Measurements from ENCODE around the gene SORCS3.

The SORCS3 gene

DNA sequence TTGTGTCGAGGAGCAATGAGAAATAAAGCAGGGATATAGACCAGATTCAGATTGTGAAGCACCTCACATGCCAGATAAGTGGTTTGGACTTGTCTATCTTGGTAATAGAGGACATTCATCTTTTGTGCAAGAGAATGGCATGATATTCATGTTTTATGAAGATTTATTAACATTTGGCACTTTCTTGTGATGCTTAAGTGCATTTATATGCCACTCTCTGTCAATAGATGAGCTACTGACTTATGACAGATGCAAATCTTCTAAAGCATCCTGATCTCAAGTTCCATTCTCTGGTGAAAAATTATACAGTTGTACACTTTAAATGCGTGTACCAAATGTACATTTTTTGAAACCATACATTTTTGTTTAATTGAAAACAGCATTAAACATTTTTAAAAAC, 415.3 kb downstream of the SORCS3 start:
- no peak for TF ChIP-seq EZH2 (optimal IDR thresholded peaks at IDR 0.05; ENCODE audit: low read depth, low read length)
- TF ChIP-seq CTCF (IDR thresholded peaks at IDR 0.05; ENCODE audit: low read length), result no peak
- TF ChIP-seq EZH2phosphoT487 (IDR thresholded peaks at IDR 0.05; ENCODE audit: low read length), result no peak
- H3K4me2 ChIP-seq (ENCODE audit: low read depth, low read length), result no peak overlapping the region
- DNase-seq, result no peak
- no peak overlapping the region for H3K4me3 ChIP-seq (ENCODE audit: low read length)
- no peaks in the 10 kb centered on the region for H3K9me3 ChIP-seq (replicated peaks; ENCODE audit: insufficient read depth, low read length)
- no peaks in the 10 kb centered on the region for H3K4me1 ChIP-seq (ENCODE audit: low read length)
- no peak overlapping the region for H3K9ac ChIP-seq (ENCODE audit: low read length)
- no peaks in the 10 kb centered on the region for H3K9me2 ChIP-seq (replicated peaks; ENCODE audit: insufficient read depth, low read length)
- H3F3A ChIP-seq (ENCODE audit: insufficient read depth, low read length), result no peaks in the 10 kb centered on the region
- H3K27me3 ChIP-seq (replicated peaks; ENCODE audit: insufficient read depth, low read length), result no peaks in the 10 kb centered on the region
- no peak overlapping the region for H2AFZ ChIP-seq (ENCODE audit: low read length)
- no peaks in the 10 kb centered on the region for H3K79me2 ChIP-seq (ENCODE audit: low read length)
- no peaks in the 10 kb centered on the region for H3K36me3 ChIP-seq (replicated peaks; ENCODE audit: insufficient read depth, low read length)
- H3K27ac ChIP-seq (ENCODE audit: low read length), result no peak overlapping the region
- no peaks in the 10 kb centered on the region for H4K20me1 ChIP-seq (ENCODE audit: insufficient read depth, low read length)

DNA sequence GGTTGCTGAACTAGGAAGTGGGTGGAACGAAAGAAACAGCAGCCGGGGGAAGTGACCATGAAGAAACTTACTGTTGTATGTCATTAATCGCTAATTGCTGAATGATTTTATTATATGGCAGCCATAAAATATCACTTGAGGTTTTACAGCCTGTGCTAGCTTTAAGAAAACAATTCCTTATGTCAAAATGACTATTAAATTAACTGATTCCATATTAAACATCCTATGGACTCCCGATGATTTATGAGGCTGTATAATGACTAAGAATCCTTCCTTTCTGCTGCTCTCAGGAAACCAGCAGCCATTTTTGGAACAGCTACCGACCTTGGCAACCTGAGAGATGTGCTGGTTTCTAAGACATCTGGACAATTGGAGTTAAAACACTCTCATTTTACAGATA, 421.9 kb downstream of the SORCS3 start:
- Histone ChIP-seq H3K79me2 (ENCODE audit: low read length) (no peaks in the 10 kb centered on the region), H3K36me3 (replicated peaks; ENCODE audit: insufficient read depth, low read length) (no peaks in the 10 kb centered on the region), H3K9me3 (replicated peaks; ENCODE audit: insufficient read depth, low read length) (no peaks in the 10 kb centered on the region), H3K4me3 (ENCODE audit: low read length) (no peak overlapping the region), H3K9me2 (replicated peaks; ENCODE audit: insufficient read depth, low read length) (no peaks in the 10 kb centered on the region), H2AFZ (ENCODE audit: low read length) (no peak overlapping the region), H3K4me2 (ENCODE audit: low read depth, low read length) (no peak overlapping the region), H3K4me1 (ENCODE audit: low read length) (no peaks in the 10 kb centered on the region), H4K20me1 (ENCODE audit: insufficient read depth, low read length) (no peaks in the 10 kb centered on the region), H3K9ac (ENCODE audit: low read length) (no peak overlapping the region), H3K27ac (ENCODE audit: low read length) (no peak overlapping the region), H3F3A (ENCODE audit: insufficient read depth, low read length) (no peaks in the 10 kb centered on the region), H3K27me3 (replicated peaks; ENCODE audit: insufficient read depth, low read length) (no peaks in the 10 kb centered on the region)
- DNase-seq, result no peak
- TF ChIP-seq EZH2 (optimal IDR thresholded peaks at IDR 0.05; ENCODE audit: low read depth, low read length) (no peak), EZH2phosphoT487 (IDR thresholded peaks at IDR 0.05; ENCODE audit: low read length) (no peak), CTCF (IDR thresholded peaks at IDR 0.05; ENCODE audit: low read length) (no peak)

DNA sequence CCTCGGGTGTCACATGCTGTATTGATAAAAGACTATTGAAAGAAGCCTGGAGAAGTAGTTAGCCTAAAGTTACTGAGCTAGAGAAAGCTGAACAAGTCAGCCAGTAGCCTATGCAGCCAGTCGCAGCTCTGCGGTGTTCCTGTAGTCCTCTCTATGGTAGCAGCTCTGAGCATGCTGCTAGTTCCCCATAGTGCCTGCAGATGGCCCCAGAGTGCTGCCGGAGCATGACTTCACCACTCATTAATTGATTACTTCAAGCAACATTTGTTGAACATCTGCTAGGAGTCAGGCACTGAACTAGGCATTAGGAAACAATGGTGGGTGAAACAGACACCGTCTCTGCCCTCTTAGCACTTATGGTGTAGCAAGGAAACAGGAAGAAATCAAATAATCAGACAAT, 422.7 kb downstream of the SORCS3 start:
- no peaks in the 10 kb centered on the region for H3K36me3 ChIP-seq (replicated peaks; ENCODE audit: insufficient read depth, low read length)
- no peak overlapping the region for H3K27ac ChIP-seq (ENCODE audit: low read length)

More for the DNA sequence above, 422.7 kb downstream of the SORCS3 start:
- no peak overlapping the region for H3K9ac ChIP-seq (ENCODE audit: low read length)
- no peak overlapping the region for H3K4me3 ChIP-seq (ENCODE audit: low read length)
- H3K4me2 ChIP-seq (ENCODE audit: low read depth, low read length), result no peak overlapping the region
- TF ChIP-seq CTCF (IDR thresholded peaks at IDR 0.05; ENCODE audit: low read length) (peak; percentile 51), EZH2 (optimal IDR thresholded peaks at IDR 0.05; ENCODE audit: low read depth, low read length) (no peak)
- no peaks in the 10 kb centered on the region for H4K20me1 ChIP-seq (ENCODE audit: insufficient read depth, low read length)
- no peaks in the 10 kb centered on the region for H3K4me1 ChIP-seq (ENCODE audit: low read length)
- H2AFZ ChIP-seq (ENCODE audit: low read length), result no peak overlapping the region
- H3K79me2 ChIP-seq (ENCODE audit: low read length), result no peaks in the 10 kb centered on the region
- no peaks in the 10 kb centered on the region for H3K9me2 ChIP-seq (replicated peaks; ENCODE audit: insufficient read depth, low read length)
- H3K9me3 ChIP-seq (replicated peaks; ENCODE audit: insufficient read depth, low read length), result no peaks in the 10 kb centered on the region
- peak; percentile 39 for DNase-seq
- H3F3A ChIP-seq (ENCODE audit: insufficient read depth, low read length), result no peaks in the 10 kb centered on the region
- no peaks in the 10 kb centered on the region for H3K27me3 ChIP-seq (replicated peaks; ENCODE audit: insufficient read depth, low read length)

Data from MM.1S (cell line).